NK-92 treated with Interleukin-12 subunit alpha and Interleukin-12 subunit beta, amount 100 ng/mL, for 24 hours (cell line): ENCODE results near the gene IL4I1.
A peak's percentile ranks its signal among the peaks of the same experiment; 100 is the strongest.
"Not testable (repeated sequence)": the region's sequence is repeated elsewhere in the genome, so short reads cannot be mapped to it uniquely, and the experiment has no call there.

ENCODE experiments used
- DNase-seq: peaks from one replicate; lab custom pipeline; 2025; lab: John Stamatoyannopoulos, UW

The IL4I1 gene

GRCh38 chr19:49896863-49897621 lies at the start of gene IL4I1:
IL4I1 (minus strand) TSS chr19:49896887; CDS start chr19:49896160, 727 bp downstream.
- no peak for DNase-seq

DNA sequence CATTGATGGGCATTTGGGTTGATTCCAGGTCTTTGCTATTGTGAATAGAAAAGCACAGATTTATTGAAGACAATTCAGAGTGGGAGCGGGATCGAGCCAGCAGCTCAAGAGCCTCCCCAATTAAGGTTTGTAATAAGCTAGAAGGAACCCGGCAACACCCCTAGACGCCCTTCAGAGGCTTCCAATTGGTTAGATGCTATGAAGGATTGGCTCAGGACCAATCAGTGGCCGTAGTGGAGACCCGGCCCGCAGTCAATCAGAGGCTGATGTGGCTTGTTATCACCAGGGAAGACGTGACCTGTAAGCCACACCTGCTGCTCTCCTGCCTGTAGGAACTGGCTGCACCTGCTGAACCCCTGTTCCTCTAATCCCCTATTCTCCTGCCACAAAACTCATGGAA lies 49.7 kb upstream of the IL4I1 start:
- no peak for DNase-seq

GRCh38 chr19:49944567-49944966 lies 47.9 kb upstream of the IL4I1 start:
- not testable (repeated sequence) for DNase-seq

DNA sequence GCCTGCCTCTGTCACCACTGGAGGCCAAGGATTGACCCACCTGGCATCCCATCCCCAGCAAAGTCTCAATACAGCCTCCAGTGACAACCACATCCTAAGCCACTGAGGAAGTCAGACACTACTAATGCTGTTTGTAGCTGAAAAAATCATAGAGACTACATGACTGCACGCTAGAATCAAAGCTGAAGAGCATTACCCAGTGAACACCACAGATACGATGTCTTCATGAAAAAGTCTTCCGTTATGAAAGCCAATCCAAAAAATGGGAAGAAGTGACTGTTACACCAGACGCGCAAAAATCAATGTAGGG lies 43.8 kb upstream of the IL4I1 start:
- no peak for DNase-seq

- DNase-seq = no peak
These were observed 43.2 kb upstream of the IL4I1 start for GRCh38 chr19:49939721-49940481.

GRCh38 chr19:49938662-49939061 lies 42.0 kb upstream of the IL4I1 start:
- no peak for DNase-seq

DNA sequence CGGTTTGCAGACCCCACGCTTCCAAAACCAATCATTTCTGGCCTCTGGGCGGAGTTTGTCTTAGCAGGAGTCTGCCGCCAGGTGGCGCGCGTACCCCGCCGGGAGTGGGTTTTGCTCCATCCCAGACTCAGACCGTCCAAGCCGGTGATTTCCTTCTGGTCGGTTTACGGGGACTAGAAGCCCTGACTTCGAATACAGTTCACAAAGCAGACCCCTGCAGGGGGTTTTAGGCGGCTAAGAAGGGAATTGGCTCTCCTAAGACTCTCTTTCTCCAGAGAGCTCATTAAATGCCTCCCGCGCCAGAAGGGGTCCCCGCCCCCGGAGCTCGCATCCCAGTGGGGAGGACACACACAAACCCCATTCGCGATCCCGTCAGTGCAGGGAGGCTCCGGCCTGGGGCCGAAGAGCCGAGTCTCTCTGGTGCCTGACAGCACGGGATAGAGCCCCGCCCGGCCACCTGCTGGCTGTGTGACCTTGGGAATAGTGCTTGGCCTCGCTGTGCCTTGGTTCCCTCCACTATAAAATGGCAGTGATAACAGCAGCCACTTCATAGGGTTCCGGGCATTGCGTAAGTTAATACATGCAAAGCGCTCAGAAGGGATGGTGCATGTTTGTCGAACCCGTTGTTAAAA lies 41.2 kb upstream of the IL4I1 start:
- DNase-seq = peak; percentile 60

- no peak for DNase-seq
These were observed 39.9 kb upstream of the IL4I1 start for GRCh38 chr19:49936549-49936948.

DNA sequence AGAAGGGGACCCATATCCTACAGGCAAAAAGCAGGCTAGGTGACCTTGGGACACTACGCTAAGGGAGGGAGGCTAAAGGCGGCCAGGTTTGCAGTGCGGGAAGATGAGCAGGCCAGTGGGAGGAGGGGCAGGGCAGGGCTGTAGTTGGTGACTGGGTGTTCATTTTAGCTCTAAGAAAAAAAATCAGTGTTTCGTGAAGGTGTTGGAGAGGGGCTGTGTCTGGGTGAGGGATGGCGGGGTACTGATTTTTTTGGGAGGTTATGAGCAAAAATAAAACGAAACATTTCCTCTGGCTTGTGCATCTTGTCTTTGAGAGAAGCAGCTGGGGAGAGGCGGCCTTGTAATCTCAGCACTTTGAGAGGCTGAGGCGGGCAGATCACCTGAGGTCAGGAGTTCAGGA lies 37.0 kb upstream of the IL4I1 start:
- no peak for DNase-seq

- no peak for DNase-seq
These were observed 36.0 kb upstream of the IL4I1 start for GRCh38 chr19:49932731-49933131.

- DNase-seq = no peak
These were observed 35.4 kb upstream of the IL4I1 start for GRCh38 chr19:49932041-49932451.

GRCh38 chr19:49931293-49932040 lies 34.8 kb upstream of the IL4I1 start:
- no peak for DNase-seq

GRCh38 chr19:49930483-49931011 lies 33.9 kb upstream of the IL4I1 start:
- no peak for DNase-seq

DNA sequence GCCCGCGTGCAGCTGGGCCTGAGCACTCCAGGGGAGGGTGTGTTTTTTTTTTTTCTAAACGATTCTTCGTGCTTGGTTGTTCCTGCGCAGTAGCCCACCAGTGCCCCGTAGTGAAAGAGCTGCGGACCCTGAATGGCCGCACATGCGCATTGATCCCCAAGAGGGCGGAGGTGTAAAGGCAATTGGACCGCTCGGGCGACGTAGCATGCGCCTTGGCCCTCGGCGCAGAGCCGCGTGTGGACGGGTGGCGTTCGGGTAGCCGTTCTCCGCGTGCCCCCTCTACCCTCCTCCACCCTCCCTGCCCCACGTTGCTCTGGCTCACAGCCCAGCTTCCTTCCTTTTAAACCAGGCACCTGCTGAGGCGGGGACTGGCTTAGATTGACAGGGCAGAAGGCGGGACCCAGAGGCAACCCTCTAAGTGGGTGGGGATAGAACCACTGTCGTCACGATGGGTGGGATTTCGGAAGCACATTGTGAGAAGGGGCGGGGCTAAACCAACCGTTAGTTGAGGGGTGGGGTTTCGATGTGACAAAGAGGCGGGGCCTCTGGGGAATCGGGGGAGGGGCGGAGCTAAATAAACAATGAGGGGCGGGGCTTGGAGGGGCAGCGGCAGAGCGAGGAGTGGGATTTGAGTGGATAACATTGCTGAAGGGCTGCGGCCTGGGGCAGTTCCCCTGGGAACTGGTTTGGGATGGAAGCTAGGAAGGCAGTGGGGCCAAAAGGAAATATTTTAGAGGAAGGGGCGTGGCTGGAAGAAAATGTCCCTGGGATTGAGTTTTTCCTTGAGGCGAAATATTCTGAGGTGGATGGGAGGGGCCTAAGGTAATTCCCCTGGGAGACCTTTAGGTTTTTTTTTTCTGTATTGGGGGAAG lies 33.2 kb upstream of the IL4I1 start:
- DNase-seq = peak; percentile 92

DNA sequence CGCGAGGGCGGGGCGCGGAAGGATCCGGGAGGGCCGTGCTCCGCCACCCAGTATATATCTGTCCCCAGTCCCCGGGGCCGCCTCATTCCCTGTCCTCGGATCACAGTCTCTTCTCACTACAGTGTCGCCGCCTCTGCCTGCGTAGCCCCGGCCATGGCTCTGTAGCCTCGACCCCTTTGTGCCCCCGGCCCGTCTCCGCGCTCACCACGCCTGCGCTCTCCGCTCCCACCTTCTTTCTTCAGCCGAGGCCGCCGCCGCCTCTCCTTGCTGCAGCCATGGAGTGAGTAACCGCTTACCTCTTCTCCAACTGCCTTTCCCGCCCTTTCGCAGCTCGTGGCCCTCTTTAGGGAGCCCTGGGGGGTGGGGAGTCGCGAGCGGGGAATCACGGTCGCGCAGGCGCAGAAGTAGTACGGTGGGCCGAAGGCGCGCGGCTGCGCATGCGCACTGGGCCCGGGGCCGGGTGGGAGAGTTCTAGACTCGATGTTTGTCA lies 32.5 kb upstream of the IL4I1 start, which contains the start of the genes ATF5 and NUP62:
Gene ATF5 (plus strand): TSS at position 85 of the 490 bp plus-strand sequence. CDS start 1,646 bp downstream, outside the sequence.
Gene NUP62 (minus strand): TSS at position 384 of the 490 bp plus-strand sequence. CDS start 19,697 bp downstream, outside the sequence.
- peak; percentile 91 for DNase-seq

DNA sequence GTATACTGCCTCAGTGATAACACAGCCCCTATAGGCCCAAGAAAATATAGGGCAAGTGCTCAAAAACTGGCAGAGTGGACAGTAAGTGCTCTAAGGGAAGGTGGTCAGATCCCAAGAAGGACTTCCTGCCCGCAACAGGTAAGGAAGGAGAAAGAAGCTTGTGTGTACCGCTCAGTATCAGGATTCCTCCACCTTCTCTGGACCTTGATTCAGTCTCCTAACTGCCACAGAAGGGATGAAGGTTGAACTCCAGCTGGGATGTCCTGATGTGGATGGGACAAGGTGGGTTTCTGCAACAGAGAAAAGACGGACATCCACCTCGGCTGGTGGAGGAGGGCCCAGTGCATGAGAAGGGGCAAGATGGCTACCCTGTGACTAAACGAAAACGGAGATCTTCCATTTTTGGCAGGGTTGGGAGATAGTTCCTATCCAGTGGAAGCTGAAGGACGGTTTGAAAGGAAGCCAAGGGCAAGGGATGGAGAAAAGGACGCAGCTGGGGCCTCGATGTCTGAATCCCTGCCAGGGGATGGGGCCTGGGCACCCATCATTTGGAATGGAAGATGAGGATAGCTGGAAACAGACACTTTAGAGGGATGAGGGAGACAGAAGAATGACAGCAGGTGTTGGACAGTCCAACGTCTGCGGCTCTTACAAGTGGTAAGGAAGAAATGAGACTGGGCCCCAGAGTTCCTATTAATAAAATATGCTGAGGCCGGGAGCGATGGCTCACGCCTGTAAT lies 31.0 kb upstream of the IL4I1 start:
- DNase-seq = no peak

- DNase-seq = no peak
These were observed 29.8 kb upstream of the IL4I1 start for GRCh38 chr19:49926515-49926914.

DNA sequence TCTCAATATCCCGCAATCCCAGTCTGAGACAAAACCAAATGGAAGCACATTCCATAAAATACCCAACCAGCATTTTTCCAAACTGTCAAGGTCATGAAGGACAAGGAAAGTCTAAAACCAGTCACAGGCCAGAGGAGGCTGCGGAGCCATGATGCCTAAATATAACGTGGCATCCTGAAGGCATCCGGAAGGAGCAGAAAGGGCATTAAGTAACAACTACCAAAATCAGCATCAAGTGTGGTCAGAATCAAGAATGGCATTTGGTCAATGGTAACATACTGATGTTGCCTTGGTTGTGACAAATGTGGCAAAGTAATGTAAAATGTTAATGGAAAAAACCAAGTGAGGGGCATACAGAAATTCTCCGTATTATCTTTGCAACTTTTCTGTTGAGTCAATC lies 28.8 kb upstream of the IL4I1 start:
- DNase-seq = no peak

DNA sequence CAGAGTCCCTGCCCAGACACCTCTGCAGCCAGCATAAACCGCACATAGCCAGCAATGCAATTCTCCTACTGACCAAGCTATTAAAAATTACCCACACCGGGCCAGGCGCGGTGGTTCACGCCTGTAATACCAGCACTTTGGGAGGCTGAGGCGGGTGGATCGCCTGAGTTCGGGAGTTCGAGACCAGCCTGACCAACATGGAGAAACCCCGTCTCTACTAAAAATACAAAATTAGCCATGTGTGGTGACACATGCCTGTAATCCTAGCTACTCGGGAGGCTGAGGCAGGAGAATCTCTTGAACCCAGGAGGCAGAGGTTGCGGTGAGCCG lies 28.2 kb upstream of the IL4I1 start:
- DNase-seq = not testable (repeated sequence)
